H1 (cell line): Measurements from ENCODE around the gene OVOL3.

Source experiments
- CBX8 ChIP-seq: fragments of 300-800, 300-1000 bp; sonication (generic); IDR thresholded peaks from 2 replicates; pipeline ENCODE4 v1.7.1; 2016; ENCODE audit warnings: low read depth, low read length, borderline replicate concordance
- POLR2AphosphoS5 ChIP-seq: IDR thresholded peaks from 2 replicates; pipeline ENCODE4 v1.6.1; 2011; ENCODE audit warnings: low read depth, low read length

DNA sequence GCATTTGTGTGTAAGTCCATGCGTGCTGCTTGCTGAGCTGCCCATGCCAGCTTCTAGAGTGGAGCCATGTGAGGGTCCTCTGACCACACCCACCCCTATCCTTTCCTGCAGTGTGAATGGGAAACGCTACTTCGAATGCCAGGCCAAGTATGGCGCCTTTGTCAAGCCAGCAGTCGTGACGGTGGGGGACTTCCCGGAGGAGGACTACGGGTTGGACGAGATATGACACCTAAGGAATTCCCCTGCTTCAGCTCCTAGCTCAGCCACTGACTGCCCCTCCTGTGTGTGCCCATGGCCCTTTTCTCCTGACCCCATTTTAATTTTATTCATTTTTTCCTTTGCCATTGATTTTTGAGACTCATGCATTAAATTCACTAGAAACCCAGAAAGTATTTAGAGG, 14.6 kb downstream of the OVOL3 start:
- TF ChIP-seq POLR2AphosphoS5 = no peak
- no peak for TF ChIP-seq CBX8
